Muscle of back (tissue), 13 donors: ENCODE data around the gene BEST1. TPM values are rescaled to one million over a fixed set of nuclear protein-coding genes. Genes with fewer than 3 reads are reported as not detected.

Source experiments
- DNase-seq, 3 donors: peaks; one replicate each; pipeline versions ENCODE4 v3.0.0 to v3.0.0-alpha.2; 2013
- long read RNA-seq, 9 donors: transcript quantifications; one replicate each; lab custom pipeline, GENCODE V29; 2026
- polyA plus RNA-seq, 10 donors: library from polyadenylated mRNA; unstranded; fragments of 120-200 nt; gene quantifications; one replicate each; pipeline ENCODE4 v1.2.1, GENCODE V29; 2013; ENCODE audit not compliant: insufficient read length in 10 of 10

The BEST1 gene
- 1 to 10 TPM; 2.6 to 4.6 (median 3.3) TPM for polyA plus RNA-seq
- long read RNA-seq, donor 1, partial matches to known transcripts, result 1,761 of 1,786 reads
- long read RNA-seq, donor 1, other reads (novel, unspliced or antisense), result 25 of 1,786 reads
- long read RNA-seq, donor 2, partial matches to known transcripts, result 221 of 1,831 reads
- long read RNA-seq, donor 2, other reads (novel, unspliced or antisense), result 1,610 of 1,831 reads
- long read RNA-seq, donor 3, partial matches to known transcripts, result 0 of 5 reads
- long read RNA-seq, donor 3, other reads (novel, unspliced or antisense), result 5 of 5 reads
- long read RNA-seq, donor 4, partial matches to known transcripts, result 217 of 1,766 reads
- long read RNA-seq, donor 4, other reads (novel, unspliced or antisense), result 1,549 of 1,766 reads
- long read RNA-seq, donor 5, partial matches to known transcripts, result 3,570 of 3,666 reads
- long read RNA-seq, donor 5, other reads (novel, unspliced or antisense), result 96 of 3,666 reads
- long read RNA-seq, donor 6, partial matches to known transcripts, result 2,703 of 2,738 reads
- long read RNA-seq, donor 6, other reads (novel, unspliced or antisense), result 35 of 2,738 reads
- long read RNA-seq, donor 7, partial matches to known transcripts, result 2,056 of 2,088 reads
- long read RNA-seq, donor 7, other reads (novel, unspliced or antisense), result 32 of 2,088 reads
- long read RNA-seq, donor 8, partial matches to known transcripts, result 233 of 1,378 reads
- long read RNA-seq, donor 8, other reads (novel, unspliced or antisense), result 1,145 of 1,378 reads
- long read RNA-seq, donor 9, partial matches to known transcripts, result 41 of 377 reads
- long read RNA-seq, donor 9, other reads (novel, unspliced or antisense), result 336 of 377 reads

DNA sequence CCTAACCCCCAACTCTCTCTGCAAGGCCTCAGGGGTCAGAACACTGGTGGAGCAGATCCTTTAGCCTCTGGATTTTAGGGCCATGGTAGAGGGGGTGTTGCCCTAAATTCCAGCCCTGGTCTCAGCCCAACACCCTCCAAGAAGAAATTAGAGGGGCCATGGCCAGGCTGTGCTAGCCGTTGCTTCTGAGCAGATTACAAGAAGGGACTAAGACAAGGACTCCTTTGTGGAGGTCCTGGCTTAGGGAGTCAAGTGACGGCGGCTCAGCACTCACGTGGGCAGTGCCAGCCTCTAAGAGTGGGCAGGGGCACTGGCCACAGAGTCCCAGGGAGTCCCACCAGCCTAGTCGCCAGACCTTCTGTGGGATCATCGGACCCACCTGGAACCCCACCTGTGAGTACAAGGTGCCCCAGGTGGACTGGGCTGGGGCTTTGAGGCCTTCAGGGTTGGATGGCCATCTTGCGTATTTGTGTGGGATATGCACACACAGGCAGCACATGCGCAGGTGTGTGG lies at the start of gene BEST1:
Gene BEST1, plus strand, starts transcription at position 317 of the 513 bp plus-strand sequence. CDS start 1,456 bp downstream, outside the sequence.
- DNase-seq, result no peak

DNA sequence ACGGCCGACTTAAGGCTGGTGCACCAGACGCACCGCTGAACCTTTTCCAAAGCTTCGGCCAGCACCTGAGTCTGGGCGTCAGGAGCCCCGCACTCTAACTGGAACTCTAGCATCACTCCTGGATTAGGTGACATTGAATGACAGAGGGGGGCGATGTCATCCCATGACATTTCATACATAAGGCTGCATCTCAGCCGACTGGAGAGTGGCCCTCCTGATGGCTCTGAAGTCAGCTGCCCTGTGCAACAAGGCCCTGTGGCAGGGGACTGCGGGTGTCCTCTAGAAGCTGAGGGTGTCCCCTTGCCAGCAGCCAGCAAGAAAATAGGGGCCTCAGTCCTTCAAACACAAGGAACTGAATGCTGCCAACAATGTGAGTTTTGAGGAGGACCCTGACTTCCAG lies 48.8 kb upstream of the BEST1 start:
- DNase-seq, result no peak

DNA sequence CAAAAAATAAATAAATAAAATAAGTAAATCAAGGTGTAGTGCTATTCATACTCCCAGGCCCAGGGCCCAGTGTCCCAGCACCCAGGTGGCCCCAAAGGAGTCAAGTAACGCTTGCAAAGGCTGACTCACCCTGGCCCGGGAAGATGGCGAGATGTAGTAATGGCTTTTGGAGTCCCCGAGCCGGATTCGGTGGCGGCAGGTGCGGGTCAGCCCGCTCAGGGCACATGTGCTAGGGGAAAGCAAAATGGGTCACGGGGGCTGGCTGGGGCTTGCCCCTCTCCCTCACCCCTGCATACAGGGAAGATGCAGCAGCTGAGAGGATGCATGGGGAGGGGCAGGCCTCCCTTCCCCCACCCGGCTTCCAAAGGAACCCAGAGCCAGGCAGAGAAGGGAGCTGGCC lies 47.8 kb upstream of the BEST1 start:
- no peak for DNase-seq

DNA sequence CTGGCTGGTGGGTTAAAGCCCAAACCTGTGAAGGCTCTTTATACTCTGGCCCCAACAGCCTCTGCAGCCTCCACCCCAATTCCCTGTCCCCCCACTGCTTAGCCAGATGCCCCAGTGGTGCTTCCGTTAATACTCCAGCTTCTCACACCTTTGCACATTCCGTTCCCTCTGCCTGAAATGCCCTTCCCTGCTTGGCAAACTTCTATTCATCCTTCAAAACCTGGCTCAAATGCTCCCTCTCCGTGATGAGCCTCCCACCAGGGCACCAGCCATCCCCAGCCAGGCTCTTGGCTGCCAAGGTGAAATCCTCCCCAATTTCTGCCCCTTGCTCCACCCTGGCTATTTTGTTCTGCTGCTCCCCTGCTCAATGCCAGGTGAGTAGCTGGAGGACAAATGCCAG lies 46.3 kb upstream of the BEST1 start:
- no peak for DNase-seq

DNA sequence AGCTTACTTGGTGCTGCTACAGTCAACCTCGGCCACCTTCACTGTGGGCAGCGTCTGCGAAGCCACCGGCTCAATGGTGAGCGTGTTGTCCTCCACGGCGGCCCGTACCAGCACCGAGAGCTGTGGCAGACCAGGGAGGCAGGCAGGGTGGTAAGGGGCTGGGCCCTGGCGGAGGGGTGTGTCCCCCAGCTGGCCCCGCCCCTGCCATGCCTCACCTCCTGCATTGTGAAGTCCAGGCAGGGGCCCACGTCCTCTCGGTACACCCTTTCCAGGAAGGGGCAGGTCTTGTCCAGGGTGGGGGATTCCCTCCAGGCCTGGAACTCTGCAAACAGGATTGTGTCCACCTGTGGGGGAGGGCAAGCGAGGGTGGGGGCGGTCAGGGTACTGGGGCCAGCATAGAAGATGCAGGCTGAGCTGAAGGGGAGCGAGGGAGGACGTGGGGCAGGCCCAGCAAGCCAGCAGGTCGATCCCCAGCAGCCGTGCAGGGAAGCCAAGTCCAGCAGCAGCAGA lies 45.6 kb upstream of the BEST1 start:
- DNase-seq, result no peak

DNA sequence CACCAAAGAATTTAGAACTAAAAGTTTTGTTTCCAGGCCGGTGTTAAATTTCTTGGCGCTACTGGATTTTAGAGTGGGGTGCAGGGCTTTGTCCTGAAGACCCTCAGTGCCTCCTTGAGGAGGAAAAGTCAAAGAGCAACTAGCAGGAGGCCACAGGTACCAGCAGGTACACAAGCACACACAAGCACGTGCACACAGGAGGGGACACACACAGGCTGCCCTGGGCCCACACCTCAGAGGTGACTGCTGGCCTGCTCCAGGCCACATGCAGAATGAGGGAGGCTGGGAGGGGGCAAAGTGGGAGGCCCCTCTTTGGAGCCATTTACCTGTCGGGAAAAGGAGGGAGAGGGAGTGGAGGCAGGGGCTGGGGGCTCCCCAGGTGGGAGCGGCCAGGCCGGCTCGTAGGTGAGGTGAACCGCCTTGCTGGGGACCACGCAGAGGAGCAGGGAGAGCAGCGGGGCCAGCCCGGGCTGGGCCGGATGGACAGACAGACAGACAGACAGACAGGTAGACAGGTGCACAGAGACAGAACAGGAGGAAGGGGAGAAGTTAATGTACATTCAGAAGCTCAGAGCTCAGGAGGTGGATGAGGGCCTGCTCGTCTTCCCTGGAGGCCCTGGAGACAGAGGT lies 45.0 kb upstream of the BEST1 start:
- DNase-seq, result no peak

DNA sequence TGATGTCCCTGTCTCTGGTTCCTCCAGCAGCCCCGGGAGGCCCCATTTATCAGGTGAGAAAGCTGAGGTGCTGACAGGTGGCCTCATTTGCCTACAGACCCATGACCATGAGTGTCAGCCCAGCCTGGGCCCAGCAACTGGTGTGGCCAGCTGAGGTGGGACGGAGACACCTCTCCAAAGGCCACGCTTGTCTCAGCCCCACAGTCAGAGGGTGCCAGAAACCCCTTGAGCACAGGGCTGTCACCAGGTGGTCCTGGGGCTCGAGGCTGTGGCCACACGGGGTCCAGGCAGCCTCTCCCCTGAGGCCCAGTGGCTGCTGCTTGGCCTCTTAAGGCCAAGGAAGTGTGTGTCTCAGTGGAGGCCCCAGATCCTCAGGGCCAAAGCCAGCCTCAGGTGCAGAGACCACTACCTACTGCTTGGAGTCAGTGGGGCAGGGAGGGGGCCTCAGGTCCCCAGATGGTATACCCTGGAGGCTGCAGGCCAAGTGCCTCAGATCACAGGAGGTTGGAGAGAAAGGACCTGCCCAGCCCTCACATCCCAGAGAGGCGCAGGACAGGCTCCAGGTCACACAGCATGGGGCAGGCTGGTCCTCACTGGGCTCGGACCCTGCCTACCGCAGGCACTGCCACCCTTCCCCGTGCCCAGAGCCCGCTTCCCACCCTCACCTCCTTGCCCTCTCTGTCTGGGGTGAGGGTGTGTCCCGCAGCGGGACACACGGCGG lies 44.2 kb upstream of the BEST1 start:
- DNase-seq, result no peak

DNA sequence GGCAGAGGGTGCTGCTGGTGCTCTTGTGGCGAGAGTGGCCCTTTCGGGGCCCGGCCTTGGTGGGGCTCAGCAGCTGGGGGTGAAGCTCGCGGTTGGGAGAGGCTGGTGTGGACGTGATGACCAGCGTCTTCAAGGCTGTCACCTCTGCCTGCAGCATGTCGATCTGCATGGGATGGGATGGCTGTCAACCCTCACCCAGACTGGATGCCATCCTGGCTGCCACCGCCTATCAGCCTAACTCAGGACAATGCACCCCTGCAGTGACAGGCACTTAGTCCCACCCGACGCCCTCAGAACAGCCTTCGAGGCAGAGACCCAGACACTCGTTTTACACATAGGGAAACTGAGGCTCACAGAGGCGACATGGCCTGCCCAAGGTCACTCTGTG lies 43.6 kb upstream of the BEST1 start:
- DNase-seq, result no peak

DNA sequence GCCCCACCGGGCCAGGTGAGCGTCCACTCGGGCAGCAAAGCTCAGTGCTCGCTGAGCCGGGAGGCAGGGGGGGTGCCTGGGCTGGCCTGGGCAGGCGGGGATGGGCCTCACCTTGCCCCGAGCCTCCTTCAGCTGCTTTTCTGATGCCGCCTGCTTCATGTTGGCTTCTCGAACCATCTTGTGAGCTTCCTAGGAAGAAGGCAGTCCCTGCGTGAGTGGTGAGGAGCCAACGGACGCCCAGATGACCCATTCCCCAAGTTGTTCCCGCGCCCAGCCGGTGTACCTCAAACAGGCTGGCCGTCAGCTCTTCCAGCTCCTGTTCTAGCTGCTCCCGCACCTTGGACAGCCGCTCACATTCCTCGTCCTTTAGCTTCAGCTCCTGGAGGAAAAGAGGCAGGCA lies 42.9 kb upstream of the BEST1 start:
- DNase-seq, result no peak

DNA sequence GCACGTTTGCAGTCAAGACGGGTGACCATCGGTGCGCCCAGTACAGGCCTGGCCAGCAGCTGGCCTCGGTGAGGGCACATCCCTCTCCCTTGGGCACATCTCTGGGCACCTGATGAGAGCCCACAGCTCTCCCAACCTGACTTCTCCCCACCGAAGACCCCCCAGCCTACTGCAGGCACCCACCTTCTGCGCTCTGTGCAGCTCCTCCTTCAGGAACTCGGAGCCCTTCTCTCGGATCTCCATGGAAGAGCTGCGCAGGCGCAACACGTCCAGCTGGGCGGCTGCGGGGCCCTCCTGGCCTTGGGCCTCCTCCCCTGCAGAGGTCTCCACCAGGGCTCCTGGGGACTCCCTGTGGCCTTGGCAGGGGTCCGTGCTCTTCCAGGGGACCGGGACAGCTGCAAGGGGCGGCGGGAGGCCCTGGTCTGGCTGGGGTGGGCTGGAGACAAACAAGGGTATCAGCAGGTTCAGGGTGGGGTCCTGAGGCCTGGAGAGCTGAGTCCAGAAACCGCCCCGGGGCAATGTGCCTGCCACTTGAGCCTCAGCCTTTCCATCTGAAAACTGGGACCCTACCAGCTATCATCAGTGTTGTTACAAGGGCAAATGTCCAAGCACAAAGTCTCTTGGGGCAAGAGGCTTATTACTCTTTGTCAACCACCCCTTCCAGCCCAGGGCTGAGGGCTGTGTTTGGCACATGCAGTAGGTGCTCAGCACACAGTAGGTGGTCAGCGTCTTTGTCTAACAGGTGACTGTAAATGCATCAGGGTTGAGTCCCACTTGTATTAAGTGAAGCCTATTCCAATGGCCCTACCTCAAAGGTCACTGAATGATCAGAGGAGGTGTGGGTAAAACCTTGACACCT lies 42.1 kb upstream of the BEST1 start:
- DNase-seq, result no peak

DNA sequence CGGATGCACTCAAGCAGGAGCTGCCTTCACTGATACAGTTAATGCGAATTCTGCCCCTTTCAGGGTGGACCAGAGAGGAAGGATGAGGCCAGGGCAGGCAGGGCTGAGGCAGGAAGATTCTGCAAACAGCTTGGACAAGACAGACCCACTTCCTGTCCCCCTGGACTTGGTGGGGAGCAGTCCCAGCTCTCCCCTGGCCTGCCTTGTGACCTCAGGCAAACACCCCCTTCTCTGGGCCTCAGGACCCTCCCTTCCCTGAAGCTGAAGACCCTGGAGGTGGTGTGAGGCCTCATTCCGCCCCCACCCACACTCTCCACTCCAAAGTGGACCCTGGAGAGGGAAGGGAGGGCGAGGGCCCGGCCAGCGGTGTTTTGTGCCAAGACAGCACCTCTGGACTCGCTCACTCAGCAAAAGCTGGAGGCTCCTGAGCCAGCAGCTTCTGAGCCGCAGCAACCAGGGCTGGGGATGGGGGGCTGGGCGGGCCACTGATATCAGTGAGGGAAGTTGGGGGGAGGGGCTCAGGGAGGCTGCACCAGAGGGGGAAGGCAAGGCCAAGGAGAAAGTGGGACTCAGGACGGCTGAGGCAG lies 41.3 kb upstream of the BEST1 start:
- DNase-seq, result peak in 2 of 3 donors; percentile 73 to 89

DNA sequence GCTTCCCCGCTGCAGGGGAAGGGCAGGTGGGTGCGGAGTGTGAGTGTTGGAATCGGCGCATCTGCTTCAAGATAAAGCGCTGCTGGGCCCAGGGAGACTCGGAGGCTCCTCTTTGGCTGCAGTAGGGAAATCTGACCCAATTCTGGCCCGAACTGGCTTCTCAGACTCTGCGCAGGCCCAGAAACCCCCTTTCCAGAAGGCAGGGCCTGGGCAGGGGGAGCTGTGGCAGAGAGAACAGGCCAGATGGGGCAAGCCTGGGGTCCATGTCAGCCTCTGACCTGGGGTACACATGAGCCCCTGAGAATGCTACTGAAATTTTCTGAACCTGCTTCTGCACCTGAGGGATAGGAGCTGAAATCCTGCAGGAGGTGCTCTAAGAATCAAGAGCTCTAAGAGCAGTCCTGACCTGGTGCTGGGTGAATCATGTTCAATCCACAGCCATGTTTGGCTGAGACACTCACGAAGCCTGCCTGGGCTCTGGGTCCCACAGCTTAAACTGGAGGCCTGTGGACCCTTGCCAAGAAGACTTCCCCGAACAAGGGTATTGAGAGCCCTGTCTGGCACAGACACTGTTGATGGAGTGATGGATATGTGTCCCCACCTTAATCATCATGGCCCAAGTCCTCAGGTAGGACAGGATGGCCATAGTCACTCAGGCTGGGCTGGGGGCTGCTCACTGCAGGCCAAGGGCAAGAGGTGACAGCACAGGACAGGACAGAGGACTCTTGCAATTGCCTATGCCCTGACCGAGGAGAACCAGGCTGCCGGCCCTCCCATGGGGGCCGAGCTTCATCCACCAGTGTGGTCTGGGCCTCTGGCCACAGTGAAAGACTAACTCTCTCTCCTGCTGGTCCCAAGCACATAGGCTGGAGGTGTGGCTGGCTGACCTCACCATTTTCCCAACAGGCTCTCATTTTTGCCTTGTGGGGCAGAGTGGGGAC lies 39.7 kb upstream of the BEST1 start:
- DNase-seq, result peak; percentile 68 to 95 (median 89)

DNA sequence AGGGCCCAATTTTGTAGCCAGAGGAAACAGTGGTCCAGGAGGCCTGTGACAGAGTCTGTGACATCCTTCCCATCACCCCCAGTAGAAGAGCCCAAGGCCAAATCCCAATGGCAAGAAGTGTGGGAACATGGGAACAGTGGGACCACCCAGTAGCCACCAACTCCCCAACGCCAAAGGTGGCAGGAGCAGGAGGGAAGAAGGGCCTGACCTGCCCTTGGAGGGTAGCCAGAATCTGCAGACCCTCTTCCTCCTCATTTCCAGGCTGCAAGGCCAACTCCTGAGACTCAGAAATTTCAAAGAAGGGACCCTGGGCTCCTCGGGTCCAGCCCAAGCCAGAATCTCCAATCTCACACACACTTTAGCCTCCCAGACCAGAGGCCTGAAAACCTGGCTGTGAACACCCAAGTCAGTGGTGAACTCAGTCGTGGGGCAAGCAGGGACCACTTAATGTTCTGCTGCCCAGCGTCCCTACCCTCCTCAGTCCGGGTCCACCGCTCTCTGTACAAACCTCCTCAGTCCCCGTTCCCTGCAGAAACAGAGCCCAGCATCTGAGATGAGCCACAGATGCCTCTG lies 38.9 kb upstream of the BEST1 start:
- no peak for DNase-seq

DNA sequence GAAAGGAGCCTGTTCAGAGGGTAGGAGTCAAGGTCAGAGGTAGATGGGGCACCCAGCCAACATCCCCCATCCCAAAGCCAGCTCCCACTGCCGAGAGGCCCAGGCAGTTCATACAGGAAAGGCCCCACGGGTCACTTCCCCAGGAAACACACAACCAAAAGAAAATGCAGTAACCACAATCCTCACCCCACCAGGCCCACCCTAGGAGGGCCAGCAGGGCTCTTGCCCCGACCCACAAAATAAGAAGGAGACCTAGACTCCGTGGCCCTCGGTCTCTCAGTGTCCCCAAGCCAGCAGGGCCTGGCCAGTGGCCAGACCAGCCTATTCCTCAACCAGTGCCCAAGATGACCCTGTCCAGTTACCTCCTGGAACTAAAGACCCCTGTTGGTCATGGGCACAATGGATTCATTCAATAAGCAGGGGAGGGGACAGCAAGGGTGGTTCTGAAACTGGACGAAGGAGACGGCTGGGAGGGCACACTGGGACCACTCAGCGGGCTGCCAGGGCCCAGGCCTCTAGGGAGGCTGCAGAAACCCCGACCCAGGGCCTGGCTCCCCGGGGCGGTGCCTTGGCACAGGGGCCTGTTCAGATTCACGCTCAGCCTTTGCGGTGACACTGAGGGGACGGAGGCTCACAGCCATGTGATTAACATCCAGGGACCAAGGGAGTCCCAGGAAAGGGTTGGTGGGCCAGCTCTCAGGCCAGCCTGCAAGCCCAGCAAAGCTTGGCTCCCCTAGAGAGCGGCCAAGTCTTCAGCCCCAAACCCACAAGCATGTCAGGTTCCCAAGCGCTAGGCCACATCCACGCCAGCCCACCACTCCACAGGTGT lies 38.2 kb upstream of the BEST1 start:
- peak in 1 of 3 donors; percentile 41 for DNase-seq

DNA sequence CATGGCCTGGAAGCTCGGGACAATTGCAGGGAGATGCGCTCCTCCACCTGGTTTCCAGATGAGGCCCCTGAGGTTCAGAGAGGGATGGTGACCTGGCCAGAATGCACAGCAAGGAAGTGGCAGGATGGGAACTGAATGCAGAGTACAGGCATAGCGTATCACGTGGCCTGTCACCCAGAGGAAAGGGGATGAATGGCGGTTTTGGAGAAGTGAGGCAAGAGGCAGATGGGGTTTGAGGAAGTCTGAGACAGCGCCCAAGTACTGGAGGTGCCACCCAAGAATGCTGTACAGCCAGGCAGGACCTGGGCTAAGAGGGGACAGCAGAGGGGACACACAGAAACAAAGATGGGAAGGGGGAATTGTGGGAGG lies 37.6 kb upstream of the BEST1 start:
- peak in 1 of 3 donors; percentile 38 for DNase-seq

DNA sequence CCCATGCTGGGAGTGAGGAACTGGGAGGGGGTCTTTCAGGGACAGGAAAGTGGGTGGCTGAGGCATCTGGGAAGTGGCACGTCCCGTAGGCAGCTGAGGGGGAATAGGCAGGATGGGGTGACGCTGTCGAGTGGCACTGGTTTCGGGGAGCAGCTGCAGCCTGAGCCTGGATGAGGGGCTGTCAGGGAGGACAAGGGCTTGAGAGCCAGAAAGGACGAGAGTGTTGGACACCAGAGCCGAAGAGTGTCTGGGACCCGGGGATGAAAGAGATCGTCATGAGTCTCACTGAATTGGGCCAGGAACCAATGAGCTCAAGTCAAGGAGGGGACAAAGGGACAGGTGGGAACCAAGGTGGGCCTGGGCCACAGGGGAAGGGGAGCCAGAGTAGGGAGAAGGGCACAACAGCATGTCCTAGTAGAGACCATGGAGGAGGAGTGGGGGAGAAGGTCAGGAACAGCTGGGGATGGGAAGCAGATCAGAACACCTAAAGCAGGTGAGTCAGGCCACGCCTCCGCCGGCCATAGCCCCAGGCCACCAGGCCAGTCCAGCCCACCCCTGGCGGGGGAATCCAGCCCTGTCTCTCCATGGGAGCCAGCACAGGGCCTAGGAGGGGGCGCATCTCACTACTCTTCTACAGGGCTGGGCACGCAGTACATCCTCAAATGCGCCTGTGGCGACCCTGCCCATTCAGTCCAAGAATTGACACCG lies 37.0 kb upstream of the BEST1 start:
- DNase-seq, result peak in 1 of 3 donors; percentile 2
